ENCODE data around the gene LAMC1. TPM values are rescaled to one million over a fixed set of nuclear protein-coding genes. Genes with fewer than 3 reads are reported as not detected.

LAMC1 gene
- total and polyA plus RNA-seq, 2 donors (not counting 1 experiment from before 2014, with no cell fraction given), result 11.5 to 34.0 TPM

- H3K4me3 Mint-ChIP-seq, result no peak overlapping the region
- Histone ChIP-seq H3K27me3 (replicated peaks in 1 of 4; ENCODE audit: control extremely low read depth in 1 of 4, control insufficient read depth in 3 of 4, insufficient read depth in 4 of 4, low read length in 3 of 4) (peaks cover 0 to 11% (median 5%) of the 10 kb centered on the region in 4 experiments), H3K4me1 (ENCODE audit: control insufficient read depth in 2 of 2, insufficient read depth in 2 of 2, low read length in 2 of 2) (no peaks in the 10 kb centered on the region), H4K20me1 (ENCODE audit: control insufficient read depth, insufficient read depth, low read length, poor library complexity, severe bottlenecking) (no peaks in the 10 kb centered on the region), H3K4me2 (replicated peaks; ENCODE audit: low read depth, low read length, poor library complexity, severe bottlenecking) (no peak overlapping the region), H3K79me2 (ENCODE audit: control insufficient read depth, insufficient read depth, low read length) (no peaks in the 10 kb centered on the region), H3K9me3 (ENCODE audit: control extremely low read depth in 1 of 3, control insufficient read depth in 2 of 3, insufficient read depth in 1 of 3, low read length in 2 of 3) (peaks cover 0 to 2% (median 0%) of the 10 kb centered on the region in 3 donors), H2AFZ (ENCODE audit: insufficient read depth, low read depth, low read length, poor library complexity, severe bottlenecking) (no peak overlapping the region), H3K9ac (ENCODE audit: low read length) (no peak overlapping the region), H3K4me3 (ENCODE audit: control extremely low read depth in 1 of 5, extremely low read depth in 1 of 5, insufficient read depth in 1 of 5, low read depth in 2 of 5, low read length in 4 of 5) (no peak overlapping the region), H3K36me3 (replicated peaks in 1 of 2; ENCODE audit: control extremely low read depth in 1 of 2, control insufficient read depth in 1 of 2, extremely low read depth in 1 of 2, insufficient read depth in 2 of 2, low read length in 1 of 2) (no peaks in the 10 kb centered on the region), H3K27ac (ENCODE audit: low read length in 2 of 2) (no peak overlapping the region)
- TF ChIP-seq CTCF (IDR thresholded peaks at IDR 0.05) (no peak), EZH2 (IDR thresholded peaks at IDR 0.05; ENCODE audit: borderline replicate concordance, insufficient read depth, low read depth, low read length, poor library complexity, severe bottlenecking) (no peak)
- peaks cover 3% of the 10 kb centered on the region for H3K4me1 Mint-ChIP-seq
- intact Hi-C loops (cut with micrococcal nuclease), result no loop called here
- ChIA-PET CTCF (no interaction called here), POLR2A (no interaction called here)
- H3K9me3 Mint-ChIP-seq (ENCODE audit: insufficient read depth), result no peaks in the 10 kb centered on the region
- ATAC-seq (ENCODE audit: low read depth) (no peak), DNase-seq (no peak)
- H3K27me3 Mint-ChIP-seq, result peaks cover 26% of the 10 kb centered on the region
- WGBS (ENCODE audit: insufficient coverage), result no CpG with 5 or more reads among the region's 1 CpG
- H3K27ac Mint-ChIP-seq, result no peak overlapping the region
Measured at GRCh38 chr1:182985876-182986275, 37.3 kb upstream of the LAMC1 start.

DNA sequence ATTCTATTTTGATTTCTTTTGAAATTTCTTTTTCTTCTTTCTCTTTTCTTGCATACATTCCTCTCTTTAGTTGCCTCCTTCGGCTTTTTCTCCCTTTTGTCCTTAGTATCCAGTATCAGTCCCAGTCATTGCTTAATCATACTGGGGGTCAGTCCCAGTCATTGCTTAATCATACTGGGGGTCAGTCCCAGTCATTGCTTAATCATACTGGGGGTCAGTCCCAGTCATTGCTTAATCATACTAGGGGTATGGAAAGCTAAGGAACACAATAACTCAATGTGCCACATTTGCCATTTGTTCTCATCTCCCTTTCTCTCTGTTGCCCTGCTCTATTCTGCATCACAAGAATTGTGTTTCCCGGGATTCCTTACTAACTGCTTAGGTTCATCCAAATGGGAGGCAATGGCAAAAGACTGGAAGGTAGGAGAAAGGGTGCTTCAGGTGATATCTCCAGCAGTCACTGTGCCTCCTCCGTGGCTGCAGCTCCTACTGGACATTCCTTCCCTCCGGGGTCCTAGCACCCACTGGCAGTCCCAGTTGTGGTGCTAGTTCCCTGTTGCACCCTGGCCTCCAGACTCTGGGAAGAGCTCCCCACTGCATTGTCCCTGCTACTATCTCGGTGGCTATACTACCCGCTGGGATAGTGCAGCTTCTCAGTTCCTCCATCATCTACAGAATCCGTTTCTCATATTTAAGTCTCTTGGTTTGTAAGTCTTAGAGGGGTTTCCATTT lies 32.6 kb upstream of the LAMC1 start:
- Mint-ChIP-seq H3K27ac (no peak overlapping the region), H3K4me3 (no peak overlapping the region), H3K9me3 (ENCODE audit: insufficient read depth) (no peaks in the 10 kb centered on the region), H3K4me1 (no peaks in the 10 kb centered on the region), H3K27me3 (peaks cover 24% of the 10 kb centered on the region)
- Histone ChIP-seq H3K4me1 (ENCODE audit: control insufficient read depth in 2 of 2, insufficient read depth in 2 of 2, low read length in 2 of 2) (no peaks in the 10 kb centered on the region), H3K9ac (ENCODE audit: low read length) (no peak overlapping the region), H2AFZ (ENCODE audit: insufficient read depth, low read depth, low read length, poor library complexity, severe bottlenecking) (no peak overlapping the region), H3K79me2 (ENCODE audit: control insufficient read depth, insufficient read depth, low read length) (no peaks in the 10 kb centered on the region), H4K20me1 (ENCODE audit: control insufficient read depth, insufficient read depth, low read length, poor library complexity, severe bottlenecking) (no peaks in the 10 kb centered on the region), H3K4me3 (ENCODE audit: control extremely low read depth in 1 of 5, extremely low read depth in 1 of 5, insufficient read depth in 1 of 5, low read depth in 2 of 5, low read length in 4 of 5) (no peak overlapping the region), H3K27ac (ENCODE audit: low read length in 2 of 2) (no peak overlapping the region), H3K4me2 (replicated peaks; ENCODE audit: low read depth, low read length, poor library complexity, severe bottlenecking) (no peak overlapping the region), H3K9me3 (ENCODE audit: control extremely low read depth in 1 of 3, control insufficient read depth in 2 of 3, insufficient read depth in 1 of 3, low read length in 2 of 3) (no peaks in the 10 kb centered on the region), H3K36me3 (replicated peaks in 1 of 2; ENCODE audit: control extremely low read depth in 1 of 2, control insufficient read depth in 1 of 2, extremely low read depth in 1 of 2, insufficient read depth in 2 of 2, low read length in 1 of 2) (no peaks in the 10 kb centered on the region), H3K27me3 (replicated peaks in 1 of 4; ENCODE audit: control extremely low read depth in 1 of 4, control insufficient read depth in 3 of 4, insufficient read depth in 4 of 4, low read length in 3 of 4) (peaks cover 0 to 8% (median 4%) of the 10 kb centered on the region in 4 experiments)
- TF ChIP-seq EZH2 (IDR thresholded peaks at IDR 0.05; ENCODE audit: borderline replicate concordance, insufficient read depth, low read depth, low read length, poor library complexity, severe bottlenecking) (no peak), CTCF (IDR thresholded peaks at IDR 0.05) (no peak)
- CTCF ChIA-PET, result no interaction called here
- 92% methylated on average over 3 of the region's 7 CpGs for WGBS (ENCODE audit: insufficient coverage)
- no peak for DNase-seq
- POLR2A ChIA-PET, result no interaction called here
- intact Hi-C loops (cut with micrococcal nuclease), result no loop called here
- ATAC-seq (ENCODE audit: low read depth), result no peak

All from B cell (primary cell).